IMR-90 (cell line): ENCODE results near the gene KCNF1. TPM values are rescaled to one million over a fixed set of nuclear protein-coding genes. Genes with fewer than 3 reads are reported as not detected.

Source experiments
- ATAC-seq: fragments of 200-7000 bp; cut with Tn5 transposase; 2 replicates; pipeline ENCODE4 v1.9.1; 2020; ENCODE audit warnings: low read depth, mild to moderate bottlenecking, moderate library complexity
- BruUV-seq: library from RNA; stranded (reverse); fragments of 400-500 nt; replicated peaks from 2 replicates; lab custom pipeline; 2021; lab: Mats Ljungman, UMichigan
- CTCF ChIA-PET: fragments of 300-600 bp; formaldehyde crosslinking; extraction: SDS; loops from one replicate; lab custom pipeline; 2021; ENCODE audit warnings: antibody characterized with exemption; lab: Yijun Ruan, JAX
- POLR2A ChIA-PET: fragments of 300-600 bp; sonication (Branson Sonifier 250); formaldehyde crosslinking; loops from one replicate; lab custom pipeline; 2022; ENCODE audit warnings: antibody characterized with exemption; ENCODE audit not compliant: unreplicated experiment; lab: Charles Lee
- DNase-seq: peaks from one replicate; pipeline ENCODE4 v3.0.0; 2013
- H2AFZ ChIP-seq: replicated peaks from 2 replicates; pipeline ENCODE3; 2013; ENCODE audit warnings: low read length, mild to moderate bottlenecking; ENCODE audit not compliant: poor library complexity
- H2AK5ac ChIP-seq: 2 replicates; pipeline ENCODE4 v1.6.1; 2013; ENCODE audit warnings: low read depth, low read length, inconsistent platforms
- H2AK9ac ChIP-seq: replicated peaks from 2 replicates; pipeline ENCODE3; 2013; ENCODE audit warnings: mild to moderate bottlenecking, low read depth, low read length, moderate library complexity; ENCODE audit not compliant: poor library complexity
- H2BK120ac ChIP-seq: 2 replicates; pipeline ENCODE4 v1.6.1; 2013; ENCODE audit warnings: low read depth, low read length, inconsistent platforms
- H2BK15ac ChIP-seq: 3 replicates; pipeline ENCODE4 v1.6.1; 2013; ENCODE audit warnings: low read depth, low read length, inconsistent platforms
- H2BK20ac ChIP-seq: 2 replicates; pipeline ENCODE4 v1.6.1; 2013; ENCODE audit warnings: low read depth, mild to moderate bottlenecking, inconsistent platforms, low read length, moderate library complexity
- H2BK5ac ChIP-seq: 2 replicates; pipeline ENCODE4 v1.6.1; 2013; ENCODE audit warnings: mild to moderate bottlenecking, low read depth, low read length, inconsistent platforms; ENCODE audit not compliant: poor library complexity, severe bottlenecking
- H3K14ac ChIP-seq: replicated peaks from 2 replicates; pipeline ENCODE4 v1.6.1; 2013; ENCODE audit warnings: low read depth, low read length, inconsistent platforms
- H3K18ac ChIP-seq: 2 replicates; pipeline ENCODE4 v1.6.1; 2013; ENCODE audit warnings: low read depth, low read length, control low read depth
- H3K23ac ChIP-seq: 2 replicates; pipeline ENCODE4 v1.6.1; 2013; ENCODE audit warnings: low read depth, low read length, inconsistent platforms
- H3K27ac ChIP-seq: 2 replicates; pipeline ENCODE4 v1.5.1; 2013; ENCODE audit warnings: mild to moderate bottlenecking, control low read depth, low read length; ENCODE audit not compliant: insufficient read depth
- H3K27me3 ChIP-seq: 2 replicates; pipeline ENCODE4 v1.6.1; 2013; ENCODE audit warnings: low read length; ENCODE audit not compliant: control insufficient read depth, insufficient read depth
- H3K36me3 ChIP-seq: 2 replicates; pipeline ENCODE4 v1.6.1; 2013; ENCODE audit warnings: low read length, mixed read lengths; ENCODE audit not compliant: control insufficient read depth, insufficient read depth
- H3K4ac ChIP-seq: 2 replicates; pipeline ENCODE4 v1.6.1; 2013; ENCODE audit warnings: low read depth, low read length, inconsistent platforms
- H3K4me1 ChIP-seq: 2 replicates; pipeline ENCODE4 v1.6.1; 2013; ENCODE audit warnings: low read length, mixed read lengths; ENCODE audit not compliant: control insufficient read depth, insufficient read depth
- H3K4me2 ChIP-seq: 2 replicates; pipeline ENCODE4 v1.6.1; 2013; ENCODE audit warnings: low read depth, mild to moderate bottlenecking, control low read depth, low read length, moderate library complexity
- H3K4me3 ChIP-seq: 2 replicates; pipeline ENCODE4 v1.5.1; 2013; ENCODE audit warnings: low read depth, mild to moderate bottlenecking, control low read depth, low read length, moderate library complexity; ENCODE audit not compliant: insufficient read depth
- H3K56ac ChIP-seq: 2 replicates; pipeline ENCODE4 v1.6.1; 2013; ENCODE audit warnings: low read length, inconsistent platforms; ENCODE audit not compliant: insufficient read depth; ENCODE audit errors: extremely low read depth
- H3K79me1 ChIP-seq, 2 experiments: 2 replicates each; pipeline ENCODE4 v1.6.1; 2013; ENCODE audit warnings: low read length in 2 of 2, inconsistent platforms in 1 of 2, low read depth in 1 of 2
- H3K9ac ChIP-seq: 2 replicates; pipeline ENCODE4 v1.6.1; 2013; ENCODE audit warnings: low read depth, low read length, control low read depth
- H3K9me1 ChIP-seq: 2 replicates; pipeline ENCODE4 v1.6.1; 2013; ENCODE audit warnings: low read length, inconsistent platforms; ENCODE audit not compliant: insufficient read depth
- H3K9me3 ChIP-seq: 2 replicates; pipeline ENCODE4 v1.6.1; 2013; ENCODE audit warnings: low read length; ENCODE audit not compliant: control insufficient read depth, insufficient read depth
- H4K20me1 ChIP-seq: 2 replicates; pipeline ENCODE4 v1.6.1; 2013; ENCODE audit warnings: low read length, inconsistent platforms; ENCODE audit not compliant: insufficient read depth
- H4K5ac ChIP-seq: 2 replicates; pipeline ENCODE4 v1.6.1; 2013; ENCODE audit warnings: mild to moderate bottlenecking, low read depth, low read length, control low read depth
- H4K8ac ChIP-seq, 2 experiments: 2 replicates each; pipeline ENCODE4 v1.6.1; 2013; ENCODE audit warnings: low read depth in 2 of 2, low read length in 2 of 2, control low read depth in 1 of 2, inconsistent platforms in 1 of 2
- H4K91ac ChIP-seq: 2 replicates; pipeline ENCODE4 v1.6.1; 2013; ENCODE audit warnings: low read depth, low read length, inconsistent platforms; ENCODE audit not compliant: insufficient read depth
- BHLHE40 ChIP-seq: fragments of 150-350 bp; IDR thresholded peaks from 2 replicates; pipeline ENCODE4 v1.6.1; 2016; ENCODE audit warnings: mild to moderate bottlenecking, low read depth, low read length
- CEBPB ChIP-seq: IDR thresholded peaks from 2 replicates; pipeline ENCODE4 v1.6.1; 2012; ENCODE audit warnings: low read depth, low read length, improper control_type of control experiment
- CHD1 ChIP-seq: IDR thresholded peaks from 2 replicates; pipeline ENCODE4 v1.6.1; 2012; ENCODE audit warnings: low read depth, low read length, improper control_type of control experiment
- CTCF ChIP-seq: conservative IDR thresholded peaks from 2 replicates; pipeline ENCODE4 v1.5.1; 2012; ENCODE audit warnings: mild to moderate bottlenecking, low read depth, low read length, improper control_type of control experiment
- FOS ChIP-seq: fragments of 150-350 bp; IDR thresholded peaks from 2 replicates; pipeline ENCODE4 v1.6.1; 2016; ENCODE audit warnings: low read depth, low read length
- MAZ ChIP-seq: IDR thresholded peaks from 2 replicates; pipeline ENCODE4 v1.6.1; 2012; ENCODE audit warnings: low read depth, mild to moderate bottlenecking, low read length, improper control_type of control experiment, moderate library complexity, borderline replicate concordance
- MXI1 ChIP-seq: IDR thresholded peaks from 2 replicates; pipeline ENCODE4 v1.6.1; 2012; ENCODE audit warnings: low read depth, mild to moderate bottlenecking, low read length, moderate library complexity, borderline replicate concordance
- POLR2A ChIP-seq: IDR thresholded peaks from 2 replicates; pipeline ENCODE4 v1.6.1; 2012; ENCODE audit warnings: mild to moderate bottlenecking, low read depth, low read length
- RCOR1 ChIP-seq: IDR thresholded peaks from 2 replicates; pipeline ENCODE4 v1.6.1; 2012; ENCODE audit warnings: mild to moderate bottlenecking, low read length, improper control_type of control experiment; ENCODE audit not compliant: insufficient replicate concordance
- USF2 ChIP-seq: fragments of 150-350 bp; IDR thresholded peaks from 2 replicates; pipeline ENCODE4 v1.6.1; 2017; ENCODE audit warnings: mild to moderate bottlenecking, antibody characterized with exemption, low read length, low read depth
- WGBS, 2 experiments: methylation state at CpG; one replicate each; pipeline versions ENCODE4 v1.1.5 to v1.1.7; 2013; ENCODE audit warnings: missing lambda C conversion rate in 2 of 2; ENCODE audit not compliant: insufficient read length in 1 of 2; ENCODE audit errors: extremely low coverage in 2 of 2; 5-methylcytosine and 5-hydroxymethylcytosine counted together
- dilution Hi-C: fragments of 300-500 bp; cut with HindIII; formaldehyde crosslinking; loops from one replicate; pipeline ENCODE4 v1.14.3; 2018; ENCODE audit warnings: low sequenced_read_pairs; ENCODE audit not compliant: unreplicated experiment
- in situ Hi-C: fragments of 300-500 bp; cut with MboI; formaldehyde crosslinking; loops from 3 replicates; pipeline ENCODE4 v1.14.3; 2019; ENCODE audit warnings: low sequenced_read_pairs, inconsistent platforms, mixed read lengths
- intact Hi-C: fragments of 100-400 bp; cut with micrococcal nuclease; formaldehyde crosslinking; loops from 2 replicates; pipeline ENCODE4 v1.10.0; 2022
- polyA plus RNA-seq, 3 experiments: library from polyadenylated mRNA; depleted of rRNA; stranded (reverse); fragments of >200 nt; gene quantifications; 2 replicates each; pipeline ENCODE4 v1.2.3, GENCODE V29; 2012; ENCODE audit warnings: low replicate concordance in 1 of 3
- total RNA-seq: library from RNA; depleted of rRNA; stranded (reverse); fragments of >200 nt; gene quantifications from 2 replicates; pipeline ENCODE4 v1.2.3, GENCODE V29; 2012

KCNF1 gene
- total and polyA plus RNA-seq, 2 of the 4 experiments (the other 2 are of a cell fraction) = 0.54 to 1.4 TPM

GRCh38 chr2:10926191-10926820 lies 14.6 kb downstream of the KCNF1 start:
- Histone ChIP-seq H3K18ac (no peak overlapping the region), H3K36me3 (no peaks in the 10 kb centered on the region), H3K4me2 (no peak overlapping the region), H3K9me1 (peaks cover 12% of the 10 kb centered on the region), H2BK15ac (0 out of 3 replicates have a peak overlapping the region, but pooled peaks have one; percentile 42), H3K56ac (no peak overlapping the region), H2AFZ (no peak overlapping the region), H3K9me3 (no peaks in the 10 kb centered on the region), H4K91ac (no peak overlapping the region; the same call in 1 of the 2 replicates), H3K27ac (no peak overlapping the region), H2BK20ac (no peak overlapping the region; the same call in 1 of the 2 replicates), H3K79me1 (no peaks in the 10 kb centered on the region), H4K8ac (no peak overlapping the region), H3K4ac (0 out of 2 replicates have a peak overlapping the region, but pooled peaks have one; percentile 18), H3K27me3 (no peaks in the 10 kb centered on the region), H3K9ac (no peak overlapping the region), H3K4me1 (peaks cover 13% of the 10 kb centered on the region), H3K23ac (no peak overlapping the region), H4K5ac (no peak overlapping the region), H2BK5ac (no peak overlapping the region), H2BK120ac (peak overlapping the region; percentile 36; the same call in 1 of the 2 replicates), H3K14ac (no peak overlapping the region), H4K20me1 (no peaks in the 10 kb centered on the region), H3K4me3 (no peak overlapping the region), H2AK5ac (peak overlapping the region; percentile 37; the same call in 1 of the 2 replicates), H2AK9ac (peak overlapping the region; percentile 62)
- in situ Hi-C loops = no loop called here
- TF ChIP-seq RCOR1 (no peak), MAZ (no peak), MXI1 (no peak), BHLHE40 (no peak), FOS (no peak), USF2 (no peak), CHD1 (no peak), CEBPB (no peak), CTCF (no peak), POLR2A (no peak)
- ChIA-PET POLR2A (no interaction called here), CTCF (interaction anchor here (2.4 kb wide), 1 partner anchor 13 kb away, joined by 7 read pairs; no protein-coding TSS in a partner anchor)
- DNase-seq (no peak), ATAC-seq (no peak)
- WGBS, 2 experiments = 72% methylated on average over 4 of the region's 15 CpGs; no CpG with 5 or more reads in 1 of the 2 experiments
- BruUV-seq = no TSS peak
- dilution Hi-C loops = no loop called here
- intact Hi-C loops = no loop called here
